GM19351 (cell line): ENCODE measurements around the gene CLCA2.

Experiments used
- ATAC-seq: cut with Tn5 transposase; IDR thresholded peaks from one replicate; pipeline ENCODE4 v1.9.1; 2021; ENCODE audit warnings: mild to moderate bottlenecking, moderate library complexity; ENCODE audit not compliant: unreplicated experiment

CLCA2 gene

GRCh38 chr1:86505564-86505902, 81.6 kb downstream of the CLCA2 start:
- no peak for ATAC-seq
